HepG2 (cell line): Measurements from ENCODE around the gene CLDN9. TPM values are rescaled to one million over a fixed set of nuclear protein-coding genes. Genes with fewer than 3 reads are reported as not detected.
A peak's percentile ranks its signal among the peaks of the same experiment; 100 is the strongest.

Experiments
- AGO2 ChIP-seq: fragments of 200-400 bp; formaldehyde crosslinking; optimal IDR thresholded peaks from 2 replicates; pipeline ENCODE3; 2017; ENCODE audit warnings: mild to moderate bottlenecking, low read depth, low read length, moderate library complexity
- CEBPG ChIP-seq: IDR thresholded peaks from 2 replicates; pipeline ENCODE4 v1.6.1; 2016
- HIVEP1 ChIP-seq: sonication (generic); formaldehyde crosslinking; IDR thresholded peaks from 2 replicates; pipeline ENCODE4 v1.4.0; 2020; ENCODE audit warnings: mild to moderate bottlenecking, missing genetic modification reagents
- JUND ChIP-seq: sonication (generic); formaldehyde crosslinking; IDR thresholded peaks from 2 replicates; pipeline ENCODE4 v1.8.0; 2022; ENCODE audit warnings: mild to moderate bottlenecking, missing genetic modification reagents
- PAF1 ChIP-seq: IDR thresholded peaks from 2 replicates; pipeline ENCODE4 v1.6.1; 2016; ENCODE audit warnings: missing genetic modification reagents, missing compliant biosample characterization
- PATZ1 ChIP-seq: sonication (generic); formaldehyde crosslinking; IDR thresholded peaks from 2 replicates; pipeline ENCODE4 v1.4.0; 2020; ENCODE audit warnings: missing genetic modification reagents
- SIN3A ChIP-seq: IDR thresholded peaks from 2 replicates; pipeline ENCODE4 v1.6.1; 2011; ENCODE audit warnings: low read depth, mild to moderate bottlenecking, control low read depth, low read length, borderline replicate concordance
- SMAD1 ChIP-seq: sonication (generic); formaldehyde crosslinking; IDR thresholded peaks from 2 replicates; pipeline ENCODE4 v1.4.0; 2020; ENCODE audit warnings: missing genetic modification reagents, low read depth, mild to moderate bottlenecking, borderline replicate concordance
- TBX2 ChIP-seq: sonication (generic); formaldehyde crosslinking; IDR thresholded peaks from 2 replicates; pipeline ENCODE4 v1.5.0; 2020; ENCODE audit warnings: missing genetic modification reagents, mild to moderate bottlenecking, borderline replicate concordance
- TBX3 ChIP-seq: fragments of 450-650 bp; IDR thresholded peaks from 2 replicates; pipeline ENCODE4 v1.6.1; 2017; ENCODE audit warnings: antibody characterized with exemption, mild to moderate bottlenecking, inconsistent platforms, borderline replicate concordance
- ZBTB20 ChIP-seq: sonication (generic); formaldehyde crosslinking; IDR thresholded peaks from 2 replicates; pipeline ENCODE4 v1.8.1; 2023; ENCODE audit warnings: missing genetic modification reagents, low read depth, mild to moderate bottlenecking, borderline replicate concordance
- ZNF296 ChIP-seq: sonication (generic); formaldehyde crosslinking; conservative IDR thresholded peaks from 2 replicates; pipeline ENCODE4 v1.5.0; 2020; ENCODE audit warnings: mild to moderate bottlenecking, missing genetic modification reagents
- ZNF350 ChIP-seq: sonication (generic); formaldehyde crosslinking; IDR thresholded peaks from 2 replicates; pipeline ENCODE4 v1.4.0; 2020; ENCODE audit warnings: mild to moderate bottlenecking, low read depth, missing genetic modification reagents, borderline replicate concordance
- ZNF362 ChIP-seq: sonication (generic); formaldehyde crosslinking; IDR thresholded peaks from 2 replicates; pipeline ENCODE4 v1.4.0; 2020; ENCODE audit warnings: missing genetic modification reagents, mild to moderate bottlenecking, borderline replicate concordance
- ZNF546 ChIP-seq: sonication (generic); formaldehyde crosslinking; conservative IDR thresholded peaks from 2 replicates; pipeline ENCODE4 v1.8.1; 2023; ENCODE audit warnings: mild to moderate bottlenecking, missing genetic modification reagents
- polyA plus RNA-seq, 8 experiments: library from polyadenylated mRNA; depleted of rRNA in 3 of 8; stranded (reverse) in 7 of 8; unstranded in 1 of 8; fragments of >200 nt; fragmentation: Illumina TruSeq in 4 of 8; extraction: Trizol in 4 of 8; gene quantifications; 2 replicates each; pipeline versions ENCODE4 v1.2.1 to v1.2.3, GENCODE V29; 2011 to 2016; ENCODE audit warnings: low read depth in 4 of 8, missing spikeins in 1 of 8, mixed read lengths in 1 of 8; ENCODE audit not compliant: insufficient read depth in 1 of 8
- total RNA-seq, 5 experiments: library from RNA; depleted of rRNA; stranded (reverse); fragments of >200 nt; fragmentation: Illumina TruSeq; extraction: Trizol; gene quantifications; 2 replicates each; pipeline ENCODE4 v1.2.3, GENCODE V29; 2016; ENCODE audit warnings: low read depth in 1 of 5
- TF ChIP-seq, protein P1 (sequence below): IDR thresholded peaks from 2 replicates; pipeline ENCODE4 v1.6.1; 2016; ENCODE audit warnings: mild to moderate bottlenecking, missing biosample characterization, missing genetic modification reagents
- TF ChIP-seq, protein P2 (sequence below): sonication (generic); formaldehyde crosslinking; IDR thresholded peaks from 2 replicates; pipeline ENCODE4 v1.4.0; 2020; ENCODE audit warnings: missing genetic modification reagents, borderline replicate concordance
- TF ChIP-seq, protein P3 (sequence below): sonication (generic); formaldehyde crosslinking; IDR thresholded peaks from 2 replicates; pipeline ENCODE4 v1.5.0; 2020; ENCODE audit warnings: mild to moderate bottlenecking, missing genetic modification reagents

The CLDN9 gene
- total and polyA plus RNA-seq, 2 of the 13 experiments (the other 11 are each of a cell fraction or from before 2014, with no cell fraction given): 0.15 to 0.26 TPM

DNA sequence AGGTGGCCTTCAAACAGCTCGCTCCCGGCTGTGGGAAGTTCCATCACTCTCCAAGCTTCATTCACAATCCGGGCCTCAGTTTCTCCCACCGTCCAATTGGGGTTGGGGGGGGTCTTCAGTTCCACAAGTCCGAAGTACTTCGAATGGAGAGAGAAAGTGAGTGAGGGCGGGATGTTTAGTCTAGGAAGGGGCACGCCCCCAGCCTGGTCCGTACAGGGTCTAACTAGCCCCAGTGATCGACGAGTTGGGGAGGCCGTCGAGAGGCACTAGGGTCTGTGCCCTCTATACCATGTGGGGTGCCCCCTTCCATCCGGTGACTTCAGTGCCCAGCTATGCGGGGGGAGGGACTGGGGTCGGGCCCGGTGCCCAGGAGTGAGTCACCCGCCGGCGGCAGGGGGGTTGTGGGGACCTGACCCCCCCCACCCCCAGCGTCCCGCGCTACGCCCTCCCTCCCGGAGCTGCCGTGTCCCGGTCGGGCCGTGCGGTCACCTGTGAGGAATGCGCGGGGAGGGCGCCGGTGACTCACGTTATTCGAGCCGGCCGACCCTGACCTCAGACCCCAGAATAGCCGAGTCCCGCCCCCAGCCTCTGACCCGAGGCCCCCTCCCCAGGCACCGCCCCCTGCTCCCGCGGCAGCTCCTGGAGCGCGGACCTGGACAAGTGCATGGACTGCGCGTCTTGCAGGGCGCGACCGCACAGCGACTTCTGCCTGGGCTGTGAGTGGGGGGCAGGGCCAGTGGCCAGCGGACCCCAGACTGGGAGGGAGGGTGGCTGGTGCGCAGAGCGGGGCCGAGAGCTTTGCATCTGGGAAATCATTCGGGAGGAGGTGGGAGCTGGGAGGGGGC lies 8.1 kb downstream of the CLDN9 start (continued):
- TF ChIP-seq, protein P1, sequence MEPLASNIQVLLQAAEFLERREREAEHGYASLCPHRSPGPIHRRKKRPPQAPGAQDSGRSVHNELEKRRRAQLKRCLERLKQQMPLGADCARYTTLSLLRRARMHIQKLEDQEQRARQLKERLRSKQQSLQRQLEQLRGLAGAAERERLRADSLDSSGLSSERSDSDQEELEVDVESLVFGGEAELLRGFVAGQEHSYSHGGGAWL (CRISPR knock-in tag): 0 out of 2 replicates have a peak, but pooled peaks have one; percentile 26
- TF ChIP-seq AGO2: peak; percentile 75
- TF ChIP-seq SMAD1 (CRISPR knock-in tag): no peak; the same call in 1 of the 2 replicates
- 0 out of 2 replicates have a peak, but pooled peaks have one; percentile 25 for TF ChIP-seq TBX3
- TF ChIP-seq, protein P2, sequence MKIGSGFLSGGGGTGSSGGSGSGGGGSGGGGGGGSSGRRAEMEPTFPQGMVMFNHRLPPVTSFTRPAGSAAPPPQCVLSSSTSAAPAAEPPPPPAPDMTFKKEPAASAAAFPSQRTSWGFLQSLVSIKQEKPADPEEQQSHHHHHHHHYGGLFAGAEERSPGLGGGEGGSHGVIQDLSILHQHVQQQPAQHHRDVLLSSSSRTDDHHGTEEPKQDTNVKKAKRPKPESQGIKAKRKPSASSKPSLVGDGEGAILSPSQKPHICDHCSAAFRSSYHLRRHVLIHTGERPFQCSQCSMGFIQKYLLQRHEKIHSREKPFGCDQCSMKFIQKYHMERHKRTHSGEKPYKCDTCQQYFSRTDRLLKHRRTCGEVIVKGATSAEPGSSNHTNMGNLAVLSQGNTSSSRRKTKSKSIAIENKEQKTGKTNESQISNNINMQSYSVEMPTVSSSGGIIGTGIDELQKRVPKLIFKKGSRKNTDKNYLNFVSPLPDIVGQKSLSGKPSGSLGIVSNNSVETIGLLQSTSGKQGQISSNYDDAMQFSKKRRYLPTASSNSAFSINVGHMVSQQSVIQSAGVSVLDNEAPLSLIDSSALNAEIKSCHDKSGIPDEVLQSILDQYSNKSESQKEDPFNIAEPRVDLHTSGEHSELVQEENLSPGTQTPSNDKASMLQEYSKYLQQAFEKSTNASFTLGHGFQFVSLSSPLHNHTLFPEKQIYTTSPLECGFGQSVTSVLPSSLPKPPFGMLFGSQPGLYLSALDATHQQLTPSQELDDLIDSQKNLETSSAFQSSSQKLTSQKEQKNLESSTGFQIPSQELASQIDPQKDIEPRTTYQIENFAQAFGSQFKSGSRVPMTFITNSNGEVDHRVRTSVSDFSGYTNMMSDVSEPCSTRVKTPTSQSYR: peak; percentile 67; the same call in 1 of the 2 replicates
- TF ChIP-seq ZBTB20: peak; percentile 61; the same call in 1 of the 2 replicates
- TF ChIP-seq TBX2 (CRISPR knock-in tag): peak; percentile 67
- TF ChIP-seq ZNF362 (CRISPR knock-in tag): no peak
- TF ChIP-seq, protein P3, sequence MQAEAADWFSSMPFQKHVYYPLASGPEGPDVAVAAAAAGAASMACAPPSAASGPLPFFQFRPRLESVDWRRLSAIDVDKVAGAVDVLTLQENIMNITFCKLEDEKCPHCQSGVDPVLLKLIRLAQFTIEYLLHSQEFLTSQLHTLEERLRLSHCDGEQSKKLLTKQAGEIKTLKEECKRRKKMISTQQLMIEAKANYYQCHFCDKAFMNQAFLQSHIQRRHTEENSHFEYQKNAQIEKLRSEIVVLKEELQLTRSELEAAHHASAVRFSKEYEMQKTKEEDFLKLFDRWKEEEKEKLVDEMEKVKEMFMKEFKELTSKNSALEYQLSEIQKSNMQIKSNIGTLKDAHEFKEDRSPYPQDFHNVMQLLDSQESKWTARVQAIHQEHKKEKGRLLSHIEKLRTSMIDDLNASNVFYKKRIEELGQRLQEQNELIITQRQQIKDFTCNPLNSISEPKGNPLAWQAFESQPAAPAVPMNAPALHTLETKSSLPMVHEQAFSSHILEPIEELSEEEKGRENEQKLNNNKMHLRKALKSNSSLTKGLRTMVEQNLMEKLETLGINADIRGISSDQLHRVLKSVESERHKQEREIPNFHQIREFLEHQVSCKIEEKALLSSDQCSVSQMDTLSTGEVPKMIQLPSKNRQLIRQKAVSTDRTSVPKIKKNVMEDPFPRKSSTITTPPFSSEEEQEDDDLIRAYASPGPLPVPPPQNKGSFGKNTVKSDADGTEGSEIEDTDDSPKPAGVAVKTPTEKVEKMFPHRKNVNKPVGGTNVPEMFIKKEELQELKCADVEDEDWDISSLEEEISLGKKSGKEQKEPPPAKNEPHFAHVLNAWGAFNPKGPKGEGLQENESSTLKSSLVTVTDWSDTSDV (CRISPR knock-in tag): no peak
- no peak for TF ChIP-seq CEBPG
- TF ChIP-seq ZNF350: peak; percentile 40; the same call in 1 of the 2 replicates
- 0 out of 2 replicates have a peak, but pooled peaks have one; percentile 37 for TF ChIP-seq PAF1 (CRISPR knock-in tag)
- peak; percentile 60; the same call in 1 of the 2 replicates for TF ChIP-seq HIVEP1 (CRISPR knock-in tag)
- TF ChIP-seq ZNF296 (CRISPR knock-in tag): no peak
- TF ChIP-seq JUND (CRISPR knock-in tag): peak; percentile 99
- TF ChIP-seq SIN3A: no peak; the same call in 1 of the 2 replicates
- TF ChIP-seq PATZ1 (CRISPR knock-in tag): peak; percentile 99
- peak; percentile 82; the same call in 1 of the 2 replicates for TF ChIP-seq ZNF546
